Transverse colon (tissue), 4 donors: Measurements from ENCODE around the gene CCDC137.

Experiments
- CTCF ChIP-seq, 5 experiments: fragments of 200-600 bp in 3 of 5; fragments of 450-650 bp in 2 of 5; sonication (generic) in 3 of 5; IDR thresholded peaks; 1 replicate in 2 of 5; 2 replicates in 3 of 5; pipeline ENCODE4 v1.5.1; 2016 to 2017; ENCODE audit warnings: antibody characterized with exemption in 5 of 5, inconsistent platforms in 3 of 5, mild to moderate bottlenecking in 2 of 5, moderate library complexity in 1 of 5
- EP300 ChIP-seq: sonication (generic); formaldehyde crosslinking; IDR thresholded peaks from one replicate; pipeline ENCODE4 v1.6.1; 2017; ENCODE audit warnings: antibody characterized with exemption, low read depth
- POLR2A ChIP-seq: fragments of 450-650 bp; IDR thresholded peaks from one replicate; pipeline ENCODE4 v1.6.1; 2016; ENCODE audit warnings: antibody characterized with exemption, mild to moderate bottlenecking, moderate library complexity
- POLR2AphosphoS5 ChIP-seq, 3 donors: sonication (generic); formaldehyde crosslinking; IDR thresholded peaks; one replicate each; pipeline ENCODE4 v1.6.1; 2016; ENCODE audit warnings: antibody characterized with exemption in 3 of 3

GRCh38 chr17:81621494-81622130 is 44.9 kb upstream of the CCDC137 start:
- no peak for TF ChIP-seq POLR2A
- no peak for TF ChIP-seq POLR2AphosphoS5 (IDR thresholded peaks at IDR 0.05)
- no peak for TF ChIP-seq CTCF (IDR thresholded peaks at IDR 0.05)
- no peak for TF ChIP-seq EP300
